ENCODE measurements around the gene FBN3. TPM values are rescaled to one million over a fixed set of nuclear protein-coding genes. Genes with fewer than 3 reads are reported as not detected.
"Not testable (repeated sequence)": the region's sequence is repeated elsewhere in the genome, so short reads cannot be mapped to it uniquely, and the experiment has no call there.

The FBN3 gene
- total RNA-seq, 4 donors from 2014 or later = 0.13 to 8.7 (median 2.5) TPM

GRCh38 chr19:8034178-8034525 is 115.2 kb downstream of the FBN3 start:
- DNase-seq = no peak
- no peaks in the 10 kb centered on the region for H3K27me3 ChIP-seq
- 90 to 93% methylated on average over 6 of the region's 6 CpGs for WGBS, 2 donors

GRCh38 chr19:8033287-8034177 is 115.9 kb downstream of the FBN3 start:
- H3K4me3 ChIP-seq (replicated peaks in 1 of 3); H3K27me3 ChIP-seq; intact Hi-C loops (cut with DNase I); H3K9me3 ChIP-seq; H3K4me1 ChIP-seq; DNase-seq; H3K27ac ChIP-seq; H3K36me3 ChIP-seq: not testable (repeated sequence)
- 65 to 72% methylated on average over 22 of the region's 22 CpGs for WGBS, 2 donors

More at GRCh38 chr19:8034178-8034525, 115.2 kb downstream of the FBN3 start:
- no peaks in the 10 kb centered on the region for H3K9me3 ChIP-seq
- no peaks in the 10 kb centered on the region for H3K36me3 ChIP-seq
- no peak overlapping the region for H3K27ac ChIP-seq
- TF ChIP-seq CTCF (IDR thresholded peaks at IDR 0.05) (no peak), POLR2A (IDR thresholded peaks at IDR 0.05) (no peak)
- no peak overlapping the region for H3K4me3 ChIP-seq (replicated peaks in 1 of 3)
- intact Hi-C loops (cut with DNase I) = no loop called here
- no peaks in the 10 kb centered on the region for H3K4me1 ChIP-seq

GRCh38 chr19:8030960-8031359 is 118.4 kb downstream of the FBN3 start:
- intact Hi-C loops (cut with DNase I) = no loop called here
- Histone ChIP-seq H3K27me3 (no peaks in the 10 kb centered on the region), H3K4me3 (replicated peaks in 1 of 3) (no peak overlapping the region), H3K27ac (no peak overlapping the region), H3K36me3 (no peaks in the 10 kb centered on the region), H3K4me1 (no peaks in the 10 kb centered on the region), H3K9me3 (no peaks in the 10 kb centered on the region)
- WGBS, 2 donors = 81 to 84% methylated on average over 8 of the region's 8 CpGs
- DNase-seq = no peak
- TF ChIP-seq CTCF (IDR thresholded peaks at IDR 0.05) (no peak), POLR2A (IDR thresholded peaks at IDR 0.05) (no peak)

GRCh38 chr19:8028951-8029491 is 120.4 kb downstream of the FBN3 start:
- no peaks in the 10 kb centered on the region for H3K27me3 ChIP-seq
- H3K27ac ChIP-seq = no peak overlapping the region
- TF ChIP-seq CTCF (IDR thresholded peaks at IDR 0.05) (no peak), POLR2A (IDR thresholded peaks at IDR 0.05) (no peak)
- no peaks in the 10 kb centered on the region for H3K9me3 ChIP-seq
- H3K4me3 ChIP-seq (replicated peaks in 1 of 3) = no peak overlapping the region
- intact Hi-C loops (cut with DNase I) = no loop called here
- DNase-seq = no peak
- 26 to 44% methylated on average over 10 of the region's 12 CpGs for WGBS, 2 donors
- H3K36me3 ChIP-seq = no peaks in the 10 kb centered on the region
- H3K4me1 ChIP-seq = no peaks in the 10 kb centered on the region

GRCh38 chr19:8025316-8025715 is 124.1 kb downstream of the FBN3 start:
- Histone ChIP-seq H3K4me1 (no peaks in the 10 kb centered on the region), H3K9me3 (no peaks in the 10 kb centered on the region), H3K36me3 (no peaks in the 10 kb centered on the region), H3K27me3 (no peaks in the 10 kb centered on the region), H3K27ac (no peak overlapping the region), H3K4me3 (replicated peaks in 1 of 3) (no peak overlapping the region)
- TF ChIP-seq CTCF (IDR thresholded peaks at IDR 0.05) (no peak), POLR2A (IDR thresholded peaks at IDR 0.05) (no peak)
- DNase-seq = no peak
- intact Hi-C loops (cut with DNase I) = no loop called here
- 74 to 80% methylated on average over 5 of the region's 5 CpGs for WGBS, 2 donors

GRCh38 chr19:8024256-8024655 is 125.1 kb downstream of the FBN3 start:
- 95 to 97% methylated on average over 3 of the region's 3 CpGs for WGBS, 2 donors
- H3K9me3 ChIP-seq; H3K4me3 ChIP-seq (replicated peaks in 1 of 3); intact Hi-C loops (cut with DNase I); H3K27me3 ChIP-seq; H3K36me3 ChIP-seq; DNase-seq; H3K4me1 ChIP-seq; H3K27ac ChIP-seq: not testable (repeated sequence)
